RWPE2 (cell line): ENCODE data around the gene MOK.

Experiments
- ATAC-seq: fragments of 200-7000 bp; cut with Tn5 transposase; 3 replicates; pipeline ENCODE4 v1.9.1; 2021; ENCODE audit warnings: low read depth
- DNase-seq: peaks from one replicate; pipeline ENCODE4 v3.0.0-alpha.2; 2020; ENCODE audit warnings: low spot score
- H3K27ac ChIP-seq: fragments of 450-650 bp; 2 replicates; pipeline ENCODE4 v1.5.1; 2017; ENCODE audit warnings: mild to moderate bottlenecking; ENCODE audit not compliant: poor library complexity, severe bottlenecking
- H3K27me3 ChIP-seq: fragments of 250-450 bp; sonication (Bioruptor Pico); 2 replicates; pipeline ENCODE4 v1.5.1; 2021; ENCODE audit warnings: mild to moderate bottlenecking, moderate library complexity; ENCODE audit not compliant: insufficient read depth, poor library complexity, severe bottlenecking
- H3K36me3 ChIP-seq: fragments of 250-450 bp; sonication (Bioruptor Pico); 2 replicates; pipeline ENCODE4 v1.5.1; 2020; ENCODE audit warnings: low read depth, mild to moderate bottlenecking, moderate library complexity
- H3K4me1 ChIP-seq: fragments of 250-450 bp; sonication (Bioruptor Pico); 2 replicates; pipeline ENCODE4 v1.5.1; 2021; ENCODE audit warnings: mild to moderate bottlenecking, moderate library complexity; ENCODE audit not compliant: insufficient read depth, poor library complexity, severe bottlenecking
- H3K4me3 ChIP-seq: fragments of 250-450 bp; sonication (Bioruptor Pico); 2 replicates; pipeline ENCODE4 v1.5.1; 2021; ENCODE audit warnings: mild to moderate bottlenecking, moderate library complexity; ENCODE audit not compliant: severe bottlenecking
- H3K9me3 ChIP-seq: fragments of 250-450 bp; sonication (Bioruptor Pico); 2 replicates; pipeline ENCODE4 v1.5.1; 2021; ENCODE audit warnings: mild to moderate bottlenecking, moderate library complexity; ENCODE audit not compliant: severe bottlenecking
- TF ChIP-seq, protein P1 (sequence below): fragments of 450-650 bp; IDR thresholded peaks from one replicate; pipeline ENCODE4 v1.5.1; 2017; ENCODE audit warnings: mild to moderate bottlenecking, moderate library complexity; ENCODE audit not compliant: poor library complexity, severe bottlenecking

The MOK gene

DNA sequence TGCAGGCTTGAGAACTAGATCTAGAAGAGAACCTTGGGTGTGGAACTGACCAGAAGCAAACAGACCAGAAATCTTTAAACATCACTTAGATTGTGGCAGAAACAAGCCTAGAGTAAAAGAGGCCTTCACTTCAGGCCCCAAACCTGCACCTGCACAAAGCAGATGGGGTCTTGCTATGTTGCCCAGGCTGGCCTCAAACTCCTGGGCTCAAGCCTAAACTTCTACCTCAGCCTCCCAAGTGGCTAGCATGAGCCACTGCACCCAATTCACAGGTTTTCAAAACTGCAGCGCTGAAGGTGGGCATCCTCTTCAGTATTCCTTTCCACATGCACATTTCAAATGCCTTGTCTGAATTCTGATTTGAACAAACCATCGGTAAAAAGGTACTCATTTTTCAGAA, 19.9 kb downstream of the MOK start:
- TF ChIP-seq, protein P1, sequence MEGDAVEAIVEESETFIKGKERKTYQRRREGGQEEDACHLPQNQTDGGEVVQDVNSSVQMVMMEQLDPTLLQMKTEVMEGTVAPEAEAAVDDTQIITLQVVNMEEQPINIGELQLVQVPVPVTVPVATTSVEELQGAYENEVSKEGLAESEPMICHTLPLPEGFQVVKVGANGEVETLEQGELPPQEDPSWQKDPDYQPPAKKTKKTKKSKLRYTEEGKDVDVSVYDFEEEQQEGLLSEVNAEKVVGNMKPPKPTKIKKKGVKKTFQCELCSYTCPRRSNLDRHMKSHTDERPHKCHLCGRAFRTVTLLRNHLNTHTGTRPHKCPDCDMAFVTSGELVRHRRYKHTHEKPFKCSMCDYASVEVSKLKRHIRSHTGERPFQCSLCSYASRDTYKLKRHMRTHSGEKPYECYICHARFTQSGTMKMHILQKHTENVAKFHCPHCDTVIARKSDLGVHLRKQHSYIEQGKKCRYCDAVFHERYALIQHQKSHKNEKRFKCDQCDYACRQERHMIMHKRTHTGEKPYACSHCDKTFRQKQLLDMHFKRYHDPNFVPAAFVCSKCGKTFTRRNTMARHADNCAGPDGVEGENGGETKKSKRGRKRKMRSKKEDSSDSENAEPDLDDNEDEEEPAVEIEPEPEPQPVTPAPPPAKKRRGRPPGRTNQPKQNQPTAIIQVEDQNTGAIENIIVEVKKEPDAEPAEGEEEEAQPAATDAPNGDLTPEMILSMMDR = no peak
- no peaks in the 10 kb centered on the region for H3K9me3 ChIP-seq
- peaks cover 28% of the 10 kb centered on the region for H3K36me3 ChIP-seq
- no peak for DNase-seq
- no peak overlapping the region for H3K4me3 ChIP-seq
- no peak for ATAC-seq
- H3K4me1 ChIP-seq = peaks cover 31% of the 10 kb centered on the region
- no peaks in the 10 kb centered on the region for H3K27me3 ChIP-seq
- no peak overlapping the region for H3K27ac ChIP-seq

DNA sequence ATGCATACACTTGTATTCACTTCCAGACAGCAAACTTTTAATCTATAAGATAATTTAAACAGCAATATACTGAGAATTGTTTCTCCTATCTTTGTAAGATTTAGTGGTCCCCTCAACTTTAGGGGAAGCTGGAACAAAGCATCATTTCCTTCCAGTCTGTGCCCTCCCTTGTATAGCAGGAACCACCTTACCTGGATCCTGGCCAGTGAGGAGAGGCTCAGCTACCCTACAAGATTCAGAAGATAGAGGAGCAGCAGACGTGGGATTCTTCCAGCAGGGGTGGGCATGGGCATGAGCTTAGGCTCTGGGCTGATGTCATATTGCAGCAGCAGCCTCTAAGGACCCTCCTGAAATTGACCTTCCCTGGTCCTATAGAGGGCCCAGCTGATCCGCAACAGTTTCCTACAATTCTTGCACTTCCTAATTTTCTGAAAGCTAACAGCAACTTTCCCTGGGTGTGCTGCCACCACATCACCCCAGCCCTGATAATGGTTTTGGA, 21.3 kb downstream of the MOK start:
- Histone ChIP-seq H3K27me3 (no peaks in the 10 kb centered on the region), H3K9me3 (no peaks in the 10 kb centered on the region), H3K36me3 (peaks cover 31% of the 10 kb centered on the region), H3K27ac (peak overlapping the region; percentile 100), H3K4me3 (no peak overlapping the region), H3K4me1 (peaks cover 43% of the 10 kb centered on the region)
- TF ChIP-seq, protein P1 = no peak
- DNase-seq = no peak
- no peak for ATAC-seq

DNA sequence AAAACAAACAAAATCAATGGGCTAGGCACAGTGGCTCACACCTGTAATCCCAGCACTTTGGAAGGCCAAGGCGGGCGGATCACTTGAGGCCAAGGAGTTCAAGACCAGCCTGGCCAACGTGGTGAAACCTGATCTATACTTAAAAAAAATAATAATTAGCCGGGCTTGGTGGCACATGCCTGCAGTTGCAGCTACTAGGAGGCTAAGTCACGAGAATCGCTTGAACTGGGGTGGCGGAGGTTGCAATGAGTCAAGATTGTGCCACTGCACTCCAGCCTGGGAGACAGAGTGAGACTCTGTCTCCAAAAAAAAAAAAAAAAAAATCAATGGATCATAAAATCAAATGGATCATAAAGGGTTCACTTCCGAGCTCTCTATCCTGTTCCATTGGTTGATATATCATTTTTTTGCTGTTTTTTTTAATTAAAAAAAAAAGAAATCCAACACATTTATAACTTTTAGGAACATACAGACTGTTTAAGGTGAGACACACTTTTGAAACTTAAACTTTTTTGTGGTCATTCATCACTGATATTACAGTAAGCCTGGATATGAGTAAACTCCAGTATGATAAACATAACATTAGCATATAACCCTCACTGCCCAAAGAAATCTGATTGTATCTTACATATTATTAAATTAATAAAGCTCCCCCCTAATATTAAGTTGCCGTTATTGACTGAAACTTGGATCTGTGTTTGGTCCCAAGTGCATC, 22.1 kb downstream of the MOK start:
- TF ChIP-seq, protein P1 = no peak
- peaks cover 49% of the 10 kb centered on the region for H3K4me1 ChIP-seq
- no peaks in the 10 kb centered on the region for H3K9me3 ChIP-seq
- H3K27me3 ChIP-seq = no peaks in the 10 kb centered on the region
- H3K4me3 ChIP-seq = no peak overlapping the region
- ATAC-seq = no peak
- H3K36me3 ChIP-seq = peaks cover 28% of the 10 kb centered on the region
- DNase-seq = no peak
- peak overlapping the region; percentile 100 for H3K27ac ChIP-seq

DNA sequence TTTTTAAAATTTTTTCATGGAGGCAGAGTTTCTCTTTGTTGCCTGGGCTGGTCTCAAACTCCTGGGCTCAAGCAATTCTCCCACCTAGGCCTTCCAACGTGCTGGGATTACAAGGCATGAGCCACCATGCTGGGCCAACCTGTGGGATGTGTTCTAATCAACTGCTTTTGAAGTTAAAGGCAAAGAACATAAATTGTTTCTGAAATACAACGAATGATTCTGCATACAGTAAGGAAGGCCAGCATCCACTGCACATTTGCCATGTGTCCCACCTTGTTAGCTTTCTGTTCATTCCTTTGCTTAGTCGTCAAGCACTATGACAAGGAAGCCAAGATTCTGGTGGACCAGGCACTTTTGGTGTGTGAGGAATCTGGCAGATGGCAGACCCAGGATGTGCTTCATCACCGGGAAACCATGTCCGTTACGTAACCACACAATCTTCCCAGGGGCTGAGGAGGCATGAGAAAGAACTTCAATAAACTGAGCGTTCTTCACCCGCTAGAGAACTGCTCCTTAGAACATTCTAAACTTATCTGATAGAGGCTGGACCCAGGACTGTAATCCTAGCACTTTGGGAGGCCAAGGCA, 24.5 kb downstream of the MOK start:
- ATAC-seq = peak; percentile 65
- TF ChIP-seq, protein P1 = no peak
- peak; percentile 92 for DNase-seq
- Histone ChIP-seq H3K9me3 (no peaks in the 10 kb centered on the region), H3K27me3 (no peaks in the 10 kb centered on the region), H3K4me3 (no peak overlapping the region), H3K4me1 (peaks cover 58% of the 10 kb centered on the region), H3K36me3 (peaks cover 35% of the 10 kb centered on the region), H3K27ac (peak overlapping the region; percentile 100)
